ENCODE results near the gene ZNF8. TPM values are rescaled to one million over a fixed set of nuclear protein-coding genes. Genes with fewer than 3 reads are reported as not detected.

ZNF8 gene
- total RNA-seq, 1 experiment from 2014 or later = 8.4 TPM

DNA sequence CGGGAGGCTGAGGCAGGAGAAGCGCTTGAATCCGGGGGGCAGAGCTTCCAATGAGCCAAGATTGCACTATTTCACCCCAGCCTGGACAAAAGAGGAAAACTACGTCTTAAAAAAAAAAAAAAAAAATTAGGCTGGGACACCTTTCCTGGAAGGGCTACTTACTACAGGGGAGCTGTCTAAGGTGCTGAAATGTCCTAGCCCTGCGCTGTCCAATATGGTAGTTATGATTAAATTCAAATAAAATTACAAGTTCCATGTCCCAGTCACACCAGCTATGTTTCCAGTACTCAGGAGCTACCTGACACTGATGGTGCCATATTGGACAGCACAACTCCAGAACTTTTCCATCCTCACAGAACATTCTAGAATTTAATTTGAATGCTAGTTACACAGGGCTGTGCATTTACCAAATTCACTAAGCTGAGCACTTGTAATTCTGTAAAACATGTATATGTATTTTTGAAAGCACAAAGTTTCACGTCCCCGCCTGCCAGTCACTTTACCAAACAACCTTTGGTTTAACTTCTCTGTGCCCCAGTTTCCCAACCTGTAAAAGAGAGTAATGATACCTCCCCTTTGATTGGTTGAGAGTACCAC, 38.8 kb downstream of the ZNF8 start:
- DNase-seq = peak in 1 of 2 experiments; percentile 57

DNA sequence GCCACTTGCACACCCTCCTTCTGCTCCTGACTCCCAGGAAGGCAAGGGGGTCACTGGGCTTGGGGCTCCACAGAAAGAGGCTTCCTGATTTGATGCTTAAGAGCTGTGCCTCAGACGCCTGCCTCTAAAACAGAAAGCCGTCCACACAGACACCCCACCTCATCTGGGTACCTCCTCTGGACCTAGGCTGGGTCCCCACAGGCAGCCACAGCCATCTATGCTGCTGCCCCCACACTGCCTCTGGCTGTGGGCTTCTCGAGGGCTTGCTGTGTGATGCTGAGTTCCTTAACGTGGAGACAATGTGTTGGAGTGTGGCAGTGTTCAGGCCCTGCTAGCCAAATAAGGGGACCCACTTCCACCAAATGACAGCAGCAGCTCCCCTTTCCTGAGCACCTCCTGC, 39.5 kb downstream of the ZNF8 start:
- H3K4me1 ChIP-seq = no peaks in the 10 kb centered on the region
- CTCF ChIA-PET = no interaction called here
- TF ChIP-seq, protein P1, sequence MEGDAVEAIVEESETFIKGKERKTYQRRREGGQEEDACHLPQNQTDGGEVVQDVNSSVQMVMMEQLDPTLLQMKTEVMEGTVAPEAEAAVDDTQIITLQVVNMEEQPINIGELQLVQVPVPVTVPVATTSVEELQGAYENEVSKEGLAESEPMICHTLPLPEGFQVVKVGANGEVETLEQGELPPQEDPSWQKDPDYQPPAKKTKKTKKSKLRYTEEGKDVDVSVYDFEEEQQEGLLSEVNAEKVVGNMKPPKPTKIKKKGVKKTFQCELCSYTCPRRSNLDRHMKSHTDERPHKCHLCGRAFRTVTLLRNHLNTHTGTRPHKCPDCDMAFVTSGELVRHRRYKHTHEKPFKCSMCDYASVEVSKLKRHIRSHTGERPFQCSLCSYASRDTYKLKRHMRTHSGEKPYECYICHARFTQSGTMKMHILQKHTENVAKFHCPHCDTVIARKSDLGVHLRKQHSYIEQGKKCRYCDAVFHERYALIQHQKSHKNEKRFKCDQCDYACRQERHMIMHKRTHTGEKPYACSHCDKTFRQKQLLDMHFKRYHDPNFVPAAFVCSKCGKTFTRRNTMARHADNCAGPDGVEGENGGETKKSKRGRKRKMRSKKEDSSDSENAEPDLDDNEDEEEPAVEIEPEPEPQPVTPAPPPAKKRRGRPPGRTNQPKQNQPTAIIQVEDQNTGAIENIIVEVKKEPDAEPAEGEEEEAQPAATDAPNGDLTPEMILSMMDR (IDR thresholded peaks at IDR 0.05; ENCODE audit: insufficient read depth in 1 of 2, low read depth in 1 of 2, low read length in 1 of 2, severe bottlenecking in 1 of 2, unreplicated experiment in 1 of 2) = no peak
- no peak overlapping the region for H3K27ac Mint-ChIP-seq (ENCODE audit: unreplicated experiment)
- no peaks in the 10 kb centered on the region for H3K27me3 Mint-ChIP-seq (ENCODE audit: insufficient read depth, unreplicated experiment)
- H3K36me3 ChIP-seq (ENCODE audit: control insufficient read depth, insufficient read depth, low read length) = peaks cover 2% of the 10 kb centered on the region; the same call in 1 of the 2 replicates
- intact Hi-C loops (cut with micrococcal nuclease; ENCODE audit: unreplicated experiment) = no loop called here
- peaks cover 10% of the 10 kb centered on the region for H3K9me3 Mint-ChIP-seq (ENCODE audit: unreplicated experiment)
- H3K27me3 ChIP-seq (replicated peaks; ENCODE audit: control insufficient read depth, insufficient read depth, low read length) = no peaks in the 10 kb centered on the region
- no peak overlapping the region for H3K4me3 ChIP-seq (ENCODE audit: low read depth, low read length)
- H3K4me3 Mint-ChIP-seq (ENCODE audit: unreplicated experiment) = no peak overlapping the region
- POLR2A ChIA-PET = interaction anchor here (0.6 kb wide), 1 partner anchor 256 kb away, joined by 4 read pairs; no protein-coding TSS in a partner anchor
- H3K36me3 Mint-ChIP-seq (ENCODE audit: insufficient read depth, unreplicated experiment) = peaks cover 31% of the 10 kb centered on the region
- H3K9me3 ChIP-seq = no peaks in the 10 kb centered on the region
- no peak for DNase-seq
- no TSS peak for BruUV-seq (replicated peaks)
- no peaks in the 10 kb centered on the region for H3K4me1 Mint-ChIP-seq (ENCODE audit: low read depth, unreplicated experiment)

More for the DNA sequence above, 38.8 kb downstream of the ZNF8 start:
- intact Hi-C loops (cut with micrococcal nuclease; ENCODE audit: unreplicated experiment) = no loop called here
- Mint-ChIP-seq H3K27ac (ENCODE audit: unreplicated experiment) (no peak overlapping the region), H3K4me3 (ENCODE audit: unreplicated experiment) (no peak overlapping the region), H3K9me3 (ENCODE audit: unreplicated experiment) (peaks cover 10% of the 10 kb centered on the region), H3K36me3 (ENCODE audit: insufficient read depth, unreplicated experiment) (peaks cover 38% of the 10 kb centered on the region), H3K27me3 (ENCODE audit: insufficient read depth, unreplicated experiment) (no peaks in the 10 kb centered on the region), H3K4me1 (ENCODE audit: low read depth, unreplicated experiment) (no peaks in the 10 kb centered on the region)
- peaks cover 3% of the 10 kb centered on the region for H3K36me3 ChIP-seq (ENCODE audit: control insufficient read depth, insufficient read depth, low read length)
- no peaks in the 10 kb centered on the region for H3K9me3 ChIP-seq
- ChIA-PET CTCF (interaction anchor here (0.6 kb wide), 1 partner anchor 115 kb away, joined by 3 read pairs; no protein-coding TSS in a partner anchor), POLR2A (interaction anchor here (0.6 kb wide), 2 partner anchors 27 to 178 kb away, joined by 3 to 5 read pairs; no protein-coding TSS in a partner anchor)
- no TSS peak for BruUV-seq (replicated peaks)
- H3K27me3 ChIP-seq (replicated peaks; ENCODE audit: control insufficient read depth, insufficient read depth, low read length) = no peaks in the 10 kb centered on the region
- no peak overlapping the region for H3K4me3 ChIP-seq (ENCODE audit: low read depth, low read length)
- TF ChIP-seq, protein P1 (IDR thresholded peaks at IDR 0.05; ENCODE audit: insufficient read depth in 1 of 2, low read depth in 1 of 2, low read length in 1 of 2, severe bottlenecking in 1 of 2, unreplicated experiment in 1 of 2) = no peak
- H3K4me1 ChIP-seq = no peaks in the 10 kb centered on the region

DNA sequence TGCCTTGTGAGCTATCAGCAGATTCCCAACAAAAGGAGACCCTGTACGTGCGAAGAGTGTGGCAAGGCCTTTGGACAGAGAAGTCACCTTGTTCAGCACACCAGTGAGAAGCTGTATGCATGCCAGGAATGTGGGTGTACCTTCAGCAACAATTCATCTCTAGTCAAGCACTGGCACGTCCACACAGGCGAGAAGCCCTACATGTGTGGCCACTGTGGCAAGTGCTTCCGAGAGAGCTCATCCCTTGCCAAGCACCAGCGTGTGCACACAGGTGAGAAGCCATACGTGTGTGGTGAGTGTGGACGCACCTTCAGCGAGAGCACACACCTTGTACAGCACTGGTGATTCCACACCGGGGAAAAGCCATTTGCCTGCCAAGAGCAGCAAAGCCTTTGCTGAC, 40.5 kb downstream of the ZNF8 start:
- no peaks in the 10 kb centered on the region for H3K4me1 Mint-ChIP-seq (ENCODE audit: low read depth, unreplicated experiment)
- TF ChIP-seq, protein P1 (IDR thresholded peaks at IDR 0.05; ENCODE audit: insufficient read depth in 1 of 2, low read depth in 1 of 2, low read length in 1 of 2, severe bottlenecking in 1 of 2, unreplicated experiment in 1 of 2) = no peak
- peaks cover 22% of the 10 kb centered on the region for H3K36me3 Mint-ChIP-seq (ENCODE audit: insufficient read depth, unreplicated experiment)
- CTCF ChIA-PET = no interaction called here
- POLR2A ChIA-PET = interaction anchor here (0.6 kb wide), 1 partner anchor 255 kb away, joined by 4 read pairs; no protein-coding TSS in a partner anchor
- no peaks in the 10 kb centered on the region for H3K9me3 ChIP-seq
- intact Hi-C loops (cut with micrococcal nuclease; ENCODE audit: unreplicated experiment) = no loop called here
- H3K27ac Mint-ChIP-seq (ENCODE audit: unreplicated experiment) = no peak overlapping the region
- H3K9me3 Mint-ChIP-seq (ENCODE audit: unreplicated experiment) = peaks cover 10% of the 10 kb centered on the region
- H3K4me3 ChIP-seq (ENCODE audit: low read depth, low read length) = no peak overlapping the region
- H3K27me3 Mint-ChIP-seq (ENCODE audit: insufficient read depth, unreplicated experiment) = no peaks in the 10 kb centered on the region
- no peaks in the 10 kb centered on the region for H3K27me3 ChIP-seq (replicated peaks; ENCODE audit: control insufficient read depth, insufficient read depth, low read length)
- H3K4me3 Mint-ChIP-seq (ENCODE audit: unreplicated experiment) = no peak overlapping the region
- H3K4me1 ChIP-seq = no peaks in the 10 kb centered on the region
- no peaks in the 10 kb centered on the region for H3K36me3 ChIP-seq (ENCODE audit: control insufficient read depth, insufficient read depth, low read length)
- no TSS peak for BruUV-seq (replicated peaks)
- no peak for DNase-seq
